CD8-positive, alpha-beta memory T cell (primary cell): ENCODE results near the gene TTC14. TPM values are rescaled to one million over a fixed set of nuclear protein-coding genes. Genes with fewer than 3 reads are reported as not detected.

Source experiments
- CTCF ChIA-PET: fragments of 350-600 bp; sonication (Branson Sonifier 250); formaldehyde crosslinking; loops from one replicate; lab custom pipeline; 2021; ENCODE audit warnings: antibody characterized with exemption; lab: Charles Lee
- POLR2A ChIA-PET: fragments of 350-600 bp; sonication (Branson Sonifier 250); formaldehyde crosslinking; loops from one replicate; lab custom pipeline; 2021; ENCODE audit warnings: antibody characterized with exemption; lab: Charles Lee
- DNase-seq, 5 donors: peaks; one replicate each; pipeline versions ENCODE4 v3.0.0 to v3.0.0-alpha.2; 2020 to 2022; ENCODE audit warnings: mixed read lengths in 1 of 5
- H3K27ac ChIP-seq: one replicate; pipeline ENCODE4 v1.7.0; 2013; ENCODE audit warnings: low read depth, mild to moderate bottlenecking, low read length, moderate library complexity
- H3K27me3 ChIP-seq: 2 replicates; pipeline ENCODE4 v1.7.0; 2013; ENCODE audit warnings: low read length, mild to moderate bottlenecking; ENCODE audit not compliant: insufficient read depth, poor library complexity, severe bottlenecking
- H3K36me3 ChIP-seq: 2 replicates; pipeline ENCODE4 v1.7.0; 2013; ENCODE audit warnings: mild to moderate bottlenecking, low read length, moderate library complexity; ENCODE audit not compliant: insufficient read depth
- H3K4me1 ChIP-seq: 2 replicates; pipeline ENCODE4 v1.7.0; 2013; ENCODE audit warnings: mild to moderate bottlenecking, low read length, moderate library complexity; ENCODE audit not compliant: insufficient read depth
- H3K4me3 ChIP-seq: 2 replicates; pipeline ENCODE4 v1.7.0; 2013; ENCODE audit warnings: mild to moderate bottlenecking, low read length
- H3K9me3 ChIP-seq: 2 replicates; pipeline ENCODE4 v1.7.0; 2013; ENCODE audit warnings: mild to moderate bottlenecking, low read length
- H3K27ac Mint-ChIP-seq, 8 donors: one replicate each; pipeline ENCODE4 v1.8.0; 2020 to 2021; ENCODE audit warnings: mixed read lengths in 8 of 8, mild to moderate bottlenecking in 6 of 8, inconsistent platforms in 3 of 8, moderate library complexity in 3 of 8
- H3K27me3 Mint-ChIP-seq, 2 donors: one replicate each; pipeline ENCODE4 v1.8.0; 2020 to 2021; ENCODE audit warnings: mixed read lengths in 2 of 2, mild to moderate bottlenecking in 1 of 2, moderate library complexity in 1 of 2
- H3K36me3 Mint-ChIP-seq, 3 donors: one replicate each; pipeline ENCODE4 v1.8.0; 2020 to 2021; ENCODE audit warnings: mixed read lengths in 3 of 3, inconsistent platforms in 1 of 3, mild to moderate bottlenecking in 1 of 3
- H3K4me1 Mint-ChIP-seq, 3 donors: one replicate each; pipeline ENCODE4 v1.8.0; 2020 to 2021; ENCODE audit warnings: mixed read lengths in 3 of 3, inconsistent platforms in 1 of 3, mild to moderate bottlenecking in 1 of 3
- H3K4me3 Mint-ChIP-seq, 7 donors: one replicate each; pipeline ENCODE4 v1.8.0; 2020 to 2021; ENCODE audit warnings: mixed read lengths in 7 of 7, mild to moderate bottlenecking in 6 of 7, moderate library complexity in 4 of 7, inconsistent platforms in 2 of 7
- H3K9me3 Mint-ChIP-seq, 5 donors: one replicate each; pipeline ENCODE4 v1.8.0; 2020 to 2022; ENCODE audit warnings: mixed read lengths in 5 of 5, mild to moderate bottlenecking in 3 of 5, moderate library complexity in 2 of 5, inconsistent platforms in 1 of 5
- polyA plus RNA-seq: library from polyadenylated mRNA; unstranded; fragments of 300-500 nt; fragmentation: Illumina TruSeq; gene quantifications from one replicate; pipeline ENCODE4 v1.2.3, GENCODE V29; 2021
- total RNA-seq, 2 experiments: library from RNA; stranded (reverse); gene quantifications; one replicate each; pipeline ENCODE4 v1.2.3, GENCODE V29; 2021

The TTC14 gene
- total RNA-seq (10 to 100 TPM; 37.2 to 43.0 TPM), polyA plus RNA-seq (17.9 TPM)

- ChIA-PET CTCF (interaction anchor here (0.9 to 1.6 kb wide), 3 partner anchors 13 to 310 kb away, joined by 3 to 5 read pairs (median 4); partner anchors contain the start of gene CCDC39), POLR2A (interaction anchor here (0.8 to 2.3 kb wide), 6 partner anchors 10 to 1455 kb away, joined by 3 to 13 read pairs (median 4); partner anchors contain the start of genes ACTL6A, DNAJC19 and FXR1)
- H3K27me3 Mint-ChIP-seq, result peaks cover 7 to 23% of the 10 kb centered on the region in 2 donors
- peak within 1 kb of the TSS; percentile 70 for H3K4me3 ChIP-seq
- H3K4me1 ChIP-seq, result peaks cover 19% of the 10 kb centered on the region
- H3K27me3 ChIP-seq, result no peaks in the 10 kb centered on the region
- H3K36me3 ChIP-seq, result peaks cover 18% of the 10 kb centered on the region
- H3K9me3 Mint-ChIP-seq, result peaks cover 0 to 5% (median 2%) of the 10 kb centered on the region in 5 donors
- peak within 1 kb of the TSS; percentile 86 for H3K27ac ChIP-seq
- peak; percentile 85 to 96 (median 92) for DNase-seq
- H3K4me3 Mint-ChIP-seq, result peak within 1 kb of the TSS; percentile 91 to 99 (median 97)
- peak within 1 kb of the TSS; percentile 96 to 99 (median 98) for H3K27ac Mint-ChIP-seq
- H3K36me3 Mint-ChIP-seq, result peaks cover 14 to 50% (median 24%) of the 10 kb centered on the region in 3 donors
- peaks cover 32 to 51% (median 47%) of the 10 kb centered on the region in 3 donors for H3K4me1 Mint-ChIP-seq
- H3K9me3 ChIP-seq, result no peaks in the 10 kb centered on the region
Measured at GRCh38 chr3:180601688-180602666, at the start of gene TTC14. TSS of gene TTC14 (plus strand) at chr3:180602163. CDS start at chr3:180602262, 99 bp downstream.

GRCh38 chr3:180563406-180563805 lies 38.6 kb upstream of the TTC14 start:
- no peak overlapping the region for H3K4me3 Mint-ChIP-seq
- no peaks in the 10 kb centered on the region for H3K4me1 Mint-ChIP-seq
- peaks cover 5 to 23% of the 10 kb centered on the region in 2 donors for H3K27me3 Mint-ChIP-seq
- peaks cover 5 to 9% (median 6%) of the 10 kb centered on the region in 5 donors for H3K9me3 Mint-ChIP-seq
- Histone ChIP-seq H3K4me3 (no peak overlapping the region), H3K36me3 (no peaks in the 10 kb centered on the region), H3K9me3 (no peaks in the 10 kb centered on the region), H3K4me1 (no peaks in the 10 kb centered on the region), H3K27me3 (no peaks in the 10 kb centered on the region), H3K27ac (no peak overlapping the region)
- no peak for DNase-seq
- no peak overlapping the region for H3K27ac Mint-ChIP-seq
- ChIA-PET CTCF (no interaction called here), POLR2A (no interaction called here)
- peaks cover 0 to 6% (median 0%) of the 10 kb centered on the region in 3 donors for H3K36me3 Mint-ChIP-seq

GRCh38 chr3:180564676-180565075 lies 37.3 kb upstream of the TTC14 start:
- no peak for DNase-seq
- Mint-ChIP-seq H3K4me3 (no peak overlapping the region), H3K4me1 (no peaks in the 10 kb centered on the region), H3K27ac (no peak overlapping the region), H3K36me3 (peaks cover 0 to under 1% (median 0%) of the 10 kb centered on the region in 3 donors), H3K27me3 (peaks cover 2 to 24% of the 10 kb centered on the region in 2 donors), H3K9me3 (peaks cover under 1 to 3% (median under 1%) of the 10 kb centered on the region in 5 donors)
- no peaks in the 10 kb centered on the region for H3K36me3 ChIP-seq
- H3K27me3 ChIP-seq, result no peaks in the 10 kb centered on the region
- ChIA-PET CTCF (no interaction called here), POLR2A (no interaction called here)
- H3K9me3 ChIP-seq, result no peaks in the 10 kb centered on the region
- no peaks in the 10 kb centered on the region for H3K4me1 ChIP-seq
- H3K4me3 ChIP-seq, result no peak overlapping the region
- no peak overlapping the region for H3K27ac ChIP-seq

GRCh38 chr3:180570238-180570637 lies 31.7 kb upstream of the TTC14 start:
- Mint-ChIP-seq H3K9me3 (no peaks in the 10 kb centered on the region), H3K4me1 (no peaks in the 10 kb centered on the region), H3K4me3 (no peak overlapping the region), H3K36me3 (no peaks in the 10 kb centered on the region), H3K27ac (no peak overlapping the region), H3K27me3 (peaks cover 4 to 24% of the 10 kb centered on the region in 2 donors)
- DNase-seq, result no peak
- Histone ChIP-seq H3K4me1 (no peaks in the 10 kb centered on the region), H3K36me3 (no peaks in the 10 kb centered on the region), H3K27me3 (no peaks in the 10 kb centered on the region), H3K27ac (no peak overlapping the region), H3K9me3 (no peaks in the 10 kb centered on the region), H3K4me3 (no peak overlapping the region)
- POLR2A ChIA-PET, result no interaction called here
- CTCF ChIA-PET, result no interaction called here

- Histone ChIP-seq H3K4me1 (no peaks in the 10 kb centered on the region), H3K4me3 (no peak overlapping the region), H3K36me3 (no peaks in the 10 kb centered on the region), H3K27me3 (no peaks in the 10 kb centered on the region), H3K27ac (no peak overlapping the region), H3K9me3 (no peaks in the 10 kb centered on the region)
- peaks cover 4 to 24% of the 10 kb centered on the region in 2 donors for H3K27me3 Mint-ChIP-seq
- no peak for DNase-seq
- ChIA-PET CTCF (no interaction called here), POLR2A (no interaction called here)
- no peaks in the 10 kb centered on the region for H3K4me1 Mint-ChIP-seq
- no peaks in the 10 kb centered on the region for H3K36me3 Mint-ChIP-seq
- H3K9me3 Mint-ChIP-seq, result no peaks in the 10 kb centered on the region
- no peak overlapping the region for H3K27ac Mint-ChIP-seq
- no peak overlapping the region for H3K4me3 Mint-ChIP-seq
Measured at GRCh38 chr3:180571831-180572598, 29.9 kb upstream of the TTC14 start.

GRCh38 chr3:180575571-180575970 lies 26.4 kb upstream of the TTC14 start:
- DNase-seq, result no peak
- H3K36me3 Mint-ChIP-seq, result no peaks in the 10 kb centered on the region
- H3K4me1 Mint-ChIP-seq, result no peaks in the 10 kb centered on the region
- H3K4me3 Mint-ChIP-seq, result no peak overlapping the region
- H3K4me1 ChIP-seq, result no peaks in the 10 kb centered on the region
- no peak overlapping the region for H3K4me3 ChIP-seq
- ChIA-PET CTCF (no interaction called here), POLR2A (no interaction called here)
- no peaks in the 10 kb centered on the region for H3K9me3 Mint-ChIP-seq
- no peaks in the 10 kb centered on the region for H3K9me3 ChIP-seq
- H3K27ac ChIP-seq, result no peak overlapping the region
- H3K27ac Mint-ChIP-seq, result no peak overlapping the region
- peaks cover 8 to 12% of the 10 kb centered on the region in 2 donors for H3K27me3 Mint-ChIP-seq
- no peaks in the 10 kb centered on the region for H3K27me3 ChIP-seq
- no peaks in the 10 kb centered on the region for H3K36me3 ChIP-seq

- Histone ChIP-seq H3K4me3 (no peak overlapping the region), H3K4me1 (no peaks in the 10 kb centered on the region), H3K36me3 (no peaks in the 10 kb centered on the region), H3K9me3 (no peaks in the 10 kb centered on the region), H3K27ac (no peak overlapping the region), H3K27me3 (no peaks in the 10 kb centered on the region)
- H3K27me3 Mint-ChIP-seq, result peaks cover 16 to 40% of the 10 kb centered on the region in 2 donors
- CTCF ChIA-PET, result no interaction called here
- no peaks in the 10 kb centered on the region for H3K9me3 Mint-ChIP-seq
- DNase-seq, result no peak
- no peaks in the 10 kb centered on the region for H3K36me3 Mint-ChIP-seq
- POLR2A ChIA-PET, result no interaction called here
- no peak overlapping the region for H3K27ac Mint-ChIP-seq
- no peak overlapping the region for H3K4me3 Mint-ChIP-seq
- H3K4me1 Mint-ChIP-seq, result no peaks in the 10 kb centered on the region
Measured at GRCh38 chr3:180580934-180581333, 21.0 kb upstream of the TTC14 start.
